Measurements from ENCODE around the gene CARD9.

CARD9 gene

GRCh38 chr9:136344544-136345280 lies 28.8 kb downstream of the CARD9 start:
- H3K36me3 ChIP-seq, result peaks cover 52% of the 10 kb centered on the region

GRCh38 chr9:136343884-136344269 lies 29.6 kb downstream of the CARD9 start:
- no peak for TF ChIP-seq CTCF (IDR thresholded peaks at IDR 0.05; ENCODE audit: low read depth, low read length)
- DNase-seq, result no peak
- peak overlapping the region; percentile 89 for H3K27ac ChIP-seq
- no peaks in the 10 kb centered on the region for H3K9me3 ChIP-seq (ENCODE audit: severe bottlenecking)
- H3K36me3 ChIP-seq, result peaks cover 54% of the 10 kb centered on the region
- H3K4me3 ChIP-seq (ENCODE audit: low read depth, low read length), result no peak overlapping the region
- no peaks in the 10 kb centered on the region for H3K27me3 ChIP-seq (ENCODE audit: insufficient read depth, low read depth, severe bottlenecking)

More at GRCh38 chr9:136344544-136345280, 28.8 kb downstream of the CARD9 start:
- Histone ChIP-seq H3K9me3 (ENCODE audit: severe bottlenecking) (no peaks in the 10 kb centered on the region), H3K27me3 (ENCODE audit: insufficient read depth, low read depth, severe bottlenecking) (no peaks in the 10 kb centered on the region), H3K27ac (no peak overlapping the region; the same call in 1 of the 2 replicates), H3K4me3 (ENCODE audit: low read depth, low read length) (no peak overlapping the region)
- DNase-seq, result no peak
- no peak for TF ChIP-seq CTCF (IDR thresholded peaks at IDR 0.05; ENCODE audit: low read depth, low read length)

- DNase-seq, result no peak
- Histone ChIP-seq H3K27me3 (ENCODE audit: insufficient read depth, low read depth, severe bottlenecking) (no peaks in the 10 kb centered on the region), H3K9me3 (ENCODE audit: severe bottlenecking) (no peaks in the 10 kb centered on the region), H3K27ac (peak overlapping the region; percentile 89), H3K36me3 (peaks cover 58% of the 10 kb centered on the region), H3K4me3 (ENCODE audit: low read depth, low read length) (no peak overlapping the region)
- no peak for TF ChIP-seq CTCF (IDR thresholded peaks at IDR 0.05; ENCODE audit: low read depth, low read length)
Observed at GRCh38 chr9:136343121-136343883, 30.2 kb downstream of the CARD9 start.

GRCh38 chr9:136342181-136343120 lies 31.0 kb downstream of the CARD9 start:
- peaks cover 67% of the 10 kb centered on the region for H3K36me3 ChIP-seq
- peak; percentile 92 for DNase-seq
- H3K27me3 ChIP-seq (ENCODE audit: insufficient read depth, low read depth, severe bottlenecking), result no peaks in the 10 kb centered on the region
- TF ChIP-seq CTCF (IDR thresholded peaks at IDR 0.05; ENCODE audit: low read depth, low read length), result 0 out of 2 replicates have a peak, but pooled peaks have one; percentile 13
- H3K9me3 ChIP-seq (ENCODE audit: severe bottlenecking), result no peaks in the 10 kb centered on the region
- H3K4me3 ChIP-seq (ENCODE audit: low read depth, low read length), result no peak overlapping the region
- H3K27ac ChIP-seq, result peak overlapping the region; percentile 89

- H3K27me3 ChIP-seq (ENCODE audit: insufficient read depth, low read depth, severe bottlenecking), result no peaks in the 10 kb centered on the region
- H3K36me3 ChIP-seq, result peaks cover 74% of the 10 kb centered on the region
- H3K27ac ChIP-seq, result peak overlapping the region; percentile 70
- no peak for TF ChIP-seq CTCF (IDR thresholded peaks at IDR 0.05; ENCODE audit: low read depth, low read length)
- H3K4me3 ChIP-seq (ENCODE audit: low read depth, low read length), result no peak overlapping the region
- DNase-seq, result no peak
- H3K9me3 ChIP-seq (ENCODE audit: severe bottlenecking), result no peaks in the 10 kb centered on the region
Observed at GRCh38 chr9:136341769-136342168, 31.7 kb downstream of the CARD9 start.
